MM.1S (cell line): ENCODE data around the gene GRIA4.

Experiments
- CTCF ChIP-seq: fragments of 300-600 bp; sonication (generic); IDR thresholded peaks from 2 replicates; pipeline ENCODE4 v1.5.1; 2016; ENCODE audit warnings: antibody characterized with exemption, low read length, mixed read lengths
- EZH2 ChIP-seq: fragments of 300-600 bp; sonication (generic); optimal IDR thresholded peaks from 2 replicates; pipeline ENCODE3; 2017; ENCODE audit warnings: low read depth, mild to moderate bottlenecking, antibody characterized with exemption, low read length, mixed read lengths

GRCh38 chr11:105824457-105825013 lies 214.7 kb downstream of the GRIA4 start:
- TF ChIP-seq CTCF: no peak
- no peak for TF ChIP-seq EZH2
